SK-N-SH (cell line): ENCODE measurements around the gene CAVIN4. TPM values are rescaled to one million over a fixed set of nuclear protein-coding genes. Genes with fewer than 3 reads are reported as not detected.

Experiments
- CTCF ChIA-PET: fragments of 300-600, 350-600 bp; formaldehyde crosslinking; extraction: SDS; loops from one replicate; lab custom pipeline; 2021; lab: Yijun Ruan, JAX
- POLR2A ChIA-PET: fragments of 350-600 bp; sonication (Branson Sonifier 250); formaldehyde crosslinking; extraction: SDS; loops from one replicate; lab custom pipeline; 2020; ENCODE audit warnings: antibody characterized with exemption, inconsistent platforms; lab: Yijun Ruan, JAX
- DNase-seq: peaks from one replicate; pipeline ENCODE4 v3.0.0; 2012
- H2AFZ ChIP-seq: fragments of 200-600 bp; sonication (generic); 2 replicates; pipeline ENCODE4 v1.8.1; 2016; ENCODE audit warnings: antibody characterized with exemption, mild to moderate bottlenecking, low read depth
- H3F3A ChIP-seq: fragments of 200-600 bp; sonication (generic); replicated peaks from 2 replicates; pipeline ENCODE3; 2016; ENCODE audit warnings: antibody characterized with exemption, mild to moderate bottlenecking; ENCODE audit not compliant: insufficient read depth
- H3K27ac ChIP-seq, 2 experiments: fragments of 200-500 bp in 1 of 2; fragments of 200-600 bp in 1 of 2; sonication (Bioruptor generic) in 1 of 2; sonication (generic), shearing (Covaris generic) in 1 of 2; 2 replicates each; pipeline versions ENCODE4 v1.5.1 to v1.6.1; 2014 to 2016; ENCODE audit warnings: low read depth in 2 of 2, inconsistent platforms in 1 of 2, low read length in 1 of 2, mild to moderate bottlenecking in 1 of 2, mixed read lengths in 1 of 2
- H3K27me3 ChIP-seq: fragments of 200-600 bp; sonication (generic), shearing (Covaris generic); 2 replicates; pipeline ENCODE4 v1.6.1; 2016; ENCODE audit warnings: mixed run types; ENCODE audit not compliant: insufficient read depth
- H3K36me3 ChIP-seq, 2 experiments: fragments of 200-500 bp in 1 of 2; fragments of 200-600 bp in 1 of 2; sonication (Bioruptor generic) in 1 of 2; sonication (generic) in 1 of 2; replicated peaks in 1 of 2; 2 replicates each; pipeline versions ENCODE3 to v1.5.1; 2014 to 2016; ENCODE audit warnings: low read length in 1 of 2, mild to moderate bottlenecking in 1 of 2; ENCODE audit not compliant: insufficient read depth in 2 of 2, control insufficient read depth in 1 of 2
- H3K4me1 ChIP-seq, 2 experiments: fragments of 200-500 bp in 1 of 2; fragments of 200-600 bp in 1 of 2; sonication (Bioruptor generic) in 1 of 2; sonication (generic), shearing (Covaris generic) in 1 of 2; 2 replicates each; pipeline versions ENCODE4 v1.5.1 to v1.6.1; 2014 to 2016; ENCODE audit warnings: low read depth in 1 of 2, low read length in 1 of 2, mixed run types in 1 of 2; ENCODE audit not compliant: insufficient read depth in 2 of 2, control insufficient read depth in 1 of 2
- H3K4me2 ChIP-seq: fragments of 200-600 bp; sonication (generic), shearing (Covaris generic); 2 replicates; pipeline ENCODE4 v1.6.1; 2017; ENCODE audit warnings: mixed run types
- H3K4me3 ChIP-seq, 2 experiments: fragments of 200-500 bp in 1 of 2; fragments of 200-600 bp in 1 of 2; sonication (Bioruptor generic) in 1 of 2; sonication (generic), shearing (Covaris generic) in 1 of 2; 2 replicates each; pipeline versions ENCODE4 v1.5.1 to v1.8.1; 2014 to 2016; ENCODE audit warnings: low read depth in 2 of 2, inconsistent platforms in 1 of 2, low read length in 1 of 2, mild to moderate bottlenecking in 1 of 2, mixed read lengths in 1 of 2, moderate library complexity in 1 of 2
- H3K79me2 ChIP-seq: fragments of 200-600 bp; sonication (generic); 2 replicates; pipeline ENCODE4 v1.8.1; 2017; ENCODE audit warnings: mild to moderate bottlenecking; ENCODE audit not compliant: insufficient read depth
- H3K9ac ChIP-seq: fragments of 200-600 bp; sonication (generic); 2 replicates; pipeline ENCODE4 v1.6.1; 2017; ENCODE audit warnings: mixed run types
- H3K9me2 ChIP-seq: fragments of 200-600 bp; sonication (generic); 2 replicates; pipeline ENCODE4 v1.6.1; 2017; ENCODE audit warnings: mixed run types
- H3K9me3 ChIP-seq: fragments of 200-600 bp; sonication (generic); 2 replicates; pipeline ENCODE4 v1.6.1; 2017; ENCODE audit warnings: mixed run types, mild to moderate bottlenecking, moderate library complexity
- H4K20me1 ChIP-seq: fragments of 200-600 bp; sonication (generic); 2 replicates; pipeline ENCODE4 v1.6.1; 2017; ENCODE audit warnings: mild to moderate bottlenecking, mixed run types; ENCODE audit not compliant: insufficient read depth
- CHD2 ChIP-seq: fragments of 150-350 bp; IDR thresholded peaks from 2 replicates; pipeline ENCODE4 v1.6.1; 2018; ENCODE audit warnings: low read length; ENCODE audit not compliant: partially characterized antibody
- EP300 ChIP-seq, 2 experiments: IDR thresholded peaks; 2 replicates each; pipeline versions ENCODE4 v1.4.0 to v1.6.1; 2012; ENCODE audit warnings: borderline replicate concordance in 1 of 2, low read depth in 1 of 2, low read length in 1 of 2
- EZH2phosphoT487 ChIP-seq: fragments of 200-600 bp; sonication (generic); IDR thresholded peaks from 2 replicates; pipeline ENCODE4 v1.6.1; 2017; ENCODE audit warnings: low read depth, mixed run types, mild to moderate bottlenecking, antibody characterized with exemption, moderate library complexity, borderline replicate concordance
- GABPA ChIP-seq: IDR thresholded peaks from 2 replicates; pipeline ENCODE4 v1.4.0; 2012; ENCODE audit warnings: low read depth, mild to moderate bottlenecking
- MAX ChIP-seq: IDR thresholded peaks from 2 replicates; pipeline ENCODE4 v1.4.0; 2012; ENCODE audit warnings: low read depth
- MEF2A ChIP-seq: IDR thresholded peaks from 2 replicates; pipeline ENCODE4 v1.4.0; 2012; ENCODE audit warnings: low read depth, borderline replicate concordance
- MXI1 ChIP-seq: IDR thresholded peaks from 2 replicates; pipeline ENCODE4 v1.6.1; 2012; ENCODE audit warnings: mild to moderate bottlenecking, low read depth, low read length, improper control_type of control experiment
- NFIC ChIP-seq: IDR thresholded peaks from 2 replicates; pipeline ENCODE4 v1.4.0; 2012; ENCODE audit warnings: borderline replicate concordance
- POLR2AphosphoS5 ChIP-seq: IDR thresholded peaks from 2 replicates; pipeline ENCODE4 v1.6.1; 2012; ENCODE audit warnings: low read depth, low read length
- RFX5 ChIP-seq: IDR thresholded peaks from 2 replicates; pipeline ENCODE4 v1.6.1; 2012; ENCODE audit warnings: mild to moderate bottlenecking, improper control_type of control experiment, low read length
- SIN3A ChIP-seq: IDR thresholded peaks from 2 replicates; pipeline ENCODE4 v1.6.1; 2012; ENCODE audit warnings: low read depth, mild to moderate bottlenecking, low read length, moderate library complexity, borderline replicate concordance
- TAF1 ChIP-seq: IDR thresholded peaks from 2 replicates; pipeline ENCODE4 v1.6.1; 2012; ENCODE audit warnings: low read depth, mild to moderate bottlenecking, low read length, moderate library complexity, borderline replicate concordance
- TEAD4 ChIP-seq: IDR thresholded peaks from 2 replicates; pipeline ENCODE4 v1.4.0; 2012; ENCODE audit warnings: mild to moderate bottlenecking, borderline replicate concordance; ENCODE audit not compliant: insufficient read depth
- YY1 ChIP-seq: IDR thresholded peaks from 2 replicates; pipeline ENCODE4 v1.4.0; 2012; ENCODE audit warnings: low read depth, mild to moderate bottlenecking
- ZBTB33 ChIP-seq: IDR thresholded peaks from 2 replicates; pipeline ENCODE4 v1.4.0; 2012; ENCODE audit warnings: low read depth, borderline replicate concordance
- WGBS: methylation state at CpG from one replicate; pipeline ENCODE4 v1.1.6; 2017; ENCODE audit warnings: low lambda C conversion rate; 5-methylcytosine and 5-hydroxymethylcytosine counted together
- polyA plus RNA-seq, 3 experiments: library from polyadenylated mRNA; depleted of rRNA; stranded (reverse); fragments of >200 nt; gene quantifications; 2 replicates each; pipeline ENCODE4 v1.2.3, GENCODE V29; 2012
- TF ChIP-seq, protein P1 (sequence below): IDR thresholded peaks from 2 replicates; pipeline ENCODE4 v1.4.0; 2012; ENCODE audit warnings: low read depth, borderline replicate concordance
- TF ChIP-seq, protein P2 (sequence below): IDR thresholded peaks from 2 replicates; pipeline ENCODE4 v1.6.1; 2012; ENCODE audit warnings: mild to moderate bottlenecking, low read depth, low read length, moderate library complexity

Gene CAVIN4
- polyA plus RNA-seq, 1 of the 3 experiments (the other 2 are of a cell fraction) = 0.54 TPM

GRCh38 chr9:100619665-100620064, 41.8 kb downstream of the CAVIN4 start:
- Histone ChIP-seq H3K9ac (no peak overlapping the region), H3K27me3 (no peaks in the 10 kb centered on the region), H3K9me2 (no peaks in the 10 kb centered on the region), H2AFZ (no peak overlapping the region), H3K4me1 (no peaks in the 10 kb centered on the region), H3K4me2 (no peak overlapping the region), H3F3A (no peaks in the 10 kb centered on the region), H3K4me3 (no peak overlapping the region), H4K20me1 (no peaks in the 10 kb centered on the region), H3K36me3 (no peaks in the 10 kb centered on the region), H3K9me3 (no peaks in the 10 kb centered on the region), H3K79me2 (no peaks in the 10 kb centered on the region), H3K27ac (no peak overlapping the region)
- DNase-seq = no peak
- TF ChIP-seq CHD2 = no peak
- no peak for TF ChIP-seq ZBTB33
- TF ChIP-seq, protein P1, sequence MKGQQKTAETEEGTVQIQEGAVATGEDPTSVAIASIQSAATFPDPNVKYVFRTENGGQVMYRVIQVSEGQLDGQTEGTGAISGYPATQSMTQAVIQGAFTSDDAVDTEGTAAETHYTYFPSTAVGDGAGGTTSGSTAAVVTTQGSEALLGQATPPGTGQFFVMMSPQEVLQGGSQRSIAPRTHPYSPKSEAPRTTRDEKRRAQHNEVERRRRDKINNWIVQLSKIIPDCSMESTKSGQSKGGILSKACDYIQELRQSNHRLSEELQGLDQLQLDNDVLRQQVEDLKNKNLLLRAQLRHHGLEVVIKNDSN = no peak
- no peak for TF ChIP-seq GABPA
- TF ChIP-seq YY1 = no peak
- TF ChIP-seq NFIC = no peak
- no peak for TF ChIP-seq MAX
- no peak for TF ChIP-seq RFX5
- TF ChIP-seq SIN3A = no peak
- TF ChIP-seq MXI1 = no peak
- TF ChIP-seq, protein P2, sequence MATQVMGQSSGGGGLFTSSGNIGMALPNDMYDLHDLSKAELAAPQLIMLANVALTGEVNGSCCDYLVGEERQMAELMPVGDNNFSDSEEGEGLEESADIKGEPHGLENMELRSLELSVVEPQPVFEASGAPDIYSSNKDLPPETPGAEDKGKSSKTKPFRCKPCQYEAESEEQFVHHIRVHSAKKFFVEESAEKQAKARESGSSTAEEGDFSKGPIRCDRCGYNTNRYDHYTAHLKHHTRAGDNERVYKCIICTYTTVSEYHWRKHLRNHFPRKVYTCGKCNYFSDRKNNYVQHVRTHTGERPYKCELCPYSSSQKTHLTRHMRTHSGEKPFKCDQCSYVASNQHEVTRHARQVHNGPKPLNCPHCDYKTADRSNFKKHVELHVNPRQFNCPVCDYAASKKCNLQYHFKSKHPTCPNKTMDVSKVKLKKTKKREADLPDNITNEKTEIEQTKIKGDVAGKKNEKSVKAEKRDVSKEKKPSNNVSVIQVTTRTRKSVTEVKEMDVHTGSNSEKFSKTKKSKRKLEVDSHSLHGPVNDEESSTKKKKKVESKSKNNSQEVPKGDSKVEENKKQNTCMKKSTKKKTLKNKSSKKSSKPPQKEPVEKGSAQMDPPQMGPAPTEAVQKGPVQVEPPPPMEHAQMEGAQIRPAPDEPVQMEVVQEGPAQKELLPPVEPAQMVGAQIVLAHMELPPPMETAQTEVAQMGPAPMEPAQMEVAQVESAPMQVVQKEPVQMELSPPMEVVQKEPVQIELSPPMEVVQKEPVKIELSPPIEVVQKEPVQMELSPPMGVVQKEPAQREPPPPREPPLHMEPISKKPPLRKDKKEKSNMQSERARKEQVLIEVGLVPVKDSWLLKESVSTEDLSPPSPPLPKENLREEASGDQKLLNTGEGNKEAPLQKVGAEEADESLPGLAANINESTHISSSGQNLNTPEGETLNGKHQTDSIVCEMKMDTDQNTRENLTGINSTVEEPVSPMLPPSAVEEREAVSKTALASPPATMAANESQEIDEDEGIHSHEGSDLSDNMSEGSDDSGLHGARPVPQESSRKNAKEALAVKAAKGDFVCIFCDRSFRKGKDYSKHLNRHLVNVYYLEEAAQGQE = no peak
- no peak for TF ChIP-seq TAF1
- TF ChIP-seq MEF2A = no peak
- TF ChIP-seq TEAD4 = no peak
- no peak for TF ChIP-seq POLR2AphosphoS5
- no peak for TF ChIP-seq EZH2phosphoT487
- no peak for TF ChIP-seq EP300 (IDR thresholded peaks at IDR 0.05; ENCODE audit: borderline replicate concordance in 1 of 2, low read depth in 1 of 2, low read length in 1 of 2)
- POLR2A ChIA-PET = no interaction called here
- 0% methylated on average over 1 of the region's 5 CpGs for WGBS
- CTCF ChIA-PET = interaction anchor here (3.1 kb wide), 1 partner anchor 18 kb away, joined by 18 read pairs; no protein-coding TSS in a partner anchor
